Upper lobe of left lung (tissue), 4 donors: ENCODE data around the gene FOXP4.

Experiments
- EP300 ChIP-seq, 4 donors: sonication (generic); formaldehyde crosslinking; IDR thresholded peaks; one replicate each; pipeline ENCODE4 v1.5.1; 2017; ENCODE audit warnings: antibody characterized with exemption in 4 of 4, control low read depth in 2 of 4
- POLR2A ChIP-seq, 4 donors: fragments of 450-650 bp; IDR thresholded peaks; one replicate each; pipeline ENCODE4 v1.5.1; 2016 to 2017; ENCODE audit warnings: antibody characterized with exemption in 4 of 4, mild to moderate bottlenecking in 2 of 4
- POLR2AphosphoS5 ChIP-seq, 2 donors: sonication (generic); formaldehyde crosslinking; IDR thresholded peaks; one replicate each; pipeline ENCODE4 v1.5.1; 2017; ENCODE audit warnings: antibody characterized with exemption in 2 of 2
- TF ChIP-seq, protein P1 (sequence below), 6 experiments: fragments of 450-650 bp in 4 of 6; fragments of 200-600 bp in 2 of 6; sonication (generic) in 2 of 6; IDR thresholded peaks; one replicate each; pipeline ENCODE4 v1.5.1; 2016 to 2019; ENCODE audit warnings: antibody characterized with exemption in 6 of 6

DNA sequence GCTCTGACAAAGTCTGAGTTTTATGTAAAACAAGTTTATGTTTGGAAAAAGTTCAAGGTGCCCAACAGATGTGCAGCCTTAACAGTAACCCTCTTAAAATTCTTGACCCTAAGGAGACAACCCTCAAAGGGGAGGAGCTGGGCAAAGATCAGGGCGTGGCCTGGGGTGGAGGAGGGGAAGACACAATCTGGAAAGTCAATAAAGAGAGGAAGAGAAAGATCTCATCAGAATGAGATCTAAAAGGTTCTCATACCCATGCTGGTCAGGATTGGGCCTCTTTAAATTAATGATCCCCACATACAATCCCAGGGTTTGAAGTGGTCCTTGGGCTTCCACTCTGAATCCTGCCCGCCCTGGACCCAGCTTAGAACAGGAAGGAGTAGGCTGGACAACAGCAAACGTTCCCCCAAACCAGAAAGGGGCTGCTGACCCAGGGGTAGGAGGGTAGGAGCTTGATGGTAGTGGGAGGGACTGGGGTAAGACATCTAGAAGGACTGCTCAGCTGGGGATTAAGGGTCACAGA, 33.0 kb downstream of the FOXP4 start:
- TF ChIP-seq, protein P1, sequence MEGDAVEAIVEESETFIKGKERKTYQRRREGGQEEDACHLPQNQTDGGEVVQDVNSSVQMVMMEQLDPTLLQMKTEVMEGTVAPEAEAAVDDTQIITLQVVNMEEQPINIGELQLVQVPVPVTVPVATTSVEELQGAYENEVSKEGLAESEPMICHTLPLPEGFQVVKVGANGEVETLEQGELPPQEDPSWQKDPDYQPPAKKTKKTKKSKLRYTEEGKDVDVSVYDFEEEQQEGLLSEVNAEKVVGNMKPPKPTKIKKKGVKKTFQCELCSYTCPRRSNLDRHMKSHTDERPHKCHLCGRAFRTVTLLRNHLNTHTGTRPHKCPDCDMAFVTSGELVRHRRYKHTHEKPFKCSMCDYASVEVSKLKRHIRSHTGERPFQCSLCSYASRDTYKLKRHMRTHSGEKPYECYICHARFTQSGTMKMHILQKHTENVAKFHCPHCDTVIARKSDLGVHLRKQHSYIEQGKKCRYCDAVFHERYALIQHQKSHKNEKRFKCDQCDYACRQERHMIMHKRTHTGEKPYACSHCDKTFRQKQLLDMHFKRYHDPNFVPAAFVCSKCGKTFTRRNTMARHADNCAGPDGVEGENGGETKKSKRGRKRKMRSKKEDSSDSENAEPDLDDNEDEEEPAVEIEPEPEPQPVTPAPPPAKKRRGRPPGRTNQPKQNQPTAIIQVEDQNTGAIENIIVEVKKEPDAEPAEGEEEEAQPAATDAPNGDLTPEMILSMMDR (IDR thresholded peaks at IDR 0.05), result no peak
- no peak for TF ChIP-seq POLR2AphosphoS5 (IDR thresholded peaks at IDR 0.05)
- no peak for TF ChIP-seq POLR2A (IDR thresholded peaks at IDR 0.05)
- no peak for TF ChIP-seq EP300 (IDR thresholded peaks at IDR 0.05)
